Skeletal muscle cell (primary cell): ENCODE data around the gene BCAS3.

Experiments
- DNase-seq: peaks from one replicate; pipeline ENCODE4 v3.0.0-alpha.2; 2010; ENCODE audit warnings: low read depth
- H3K4me3 ChIP-seq: 2 replicates; pipeline ENCODE4 v1.5.1; 2011; ENCODE audit warnings: low read depth, mild to moderate bottlenecking, control low read depth, low read length, moderate library complexity

BCAS3 gene

DNA sequence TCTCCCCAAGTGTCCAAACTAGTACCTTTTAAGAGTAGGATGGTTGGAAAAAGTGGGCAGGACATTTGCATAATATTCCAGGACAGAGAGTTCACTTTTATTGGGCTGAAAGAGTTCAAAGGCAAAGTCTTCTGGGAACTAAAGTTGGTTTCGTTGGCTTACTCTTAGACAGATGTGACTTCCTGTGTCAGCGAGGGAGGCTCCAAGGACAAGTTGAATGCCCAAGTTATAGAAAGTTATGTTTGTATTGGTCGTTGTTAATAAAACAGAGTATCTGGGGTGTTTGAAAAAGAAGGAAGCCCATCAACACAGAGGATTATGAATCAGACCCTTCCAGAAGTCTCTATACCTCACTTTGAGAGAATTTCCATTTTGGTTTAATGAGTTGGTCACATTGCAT, 604.7 kb downstream of the BCAS3 start:
- no peak for DNase-seq
- H3K4me3 ChIP-seq, result no peak overlapping the region

DNA sequence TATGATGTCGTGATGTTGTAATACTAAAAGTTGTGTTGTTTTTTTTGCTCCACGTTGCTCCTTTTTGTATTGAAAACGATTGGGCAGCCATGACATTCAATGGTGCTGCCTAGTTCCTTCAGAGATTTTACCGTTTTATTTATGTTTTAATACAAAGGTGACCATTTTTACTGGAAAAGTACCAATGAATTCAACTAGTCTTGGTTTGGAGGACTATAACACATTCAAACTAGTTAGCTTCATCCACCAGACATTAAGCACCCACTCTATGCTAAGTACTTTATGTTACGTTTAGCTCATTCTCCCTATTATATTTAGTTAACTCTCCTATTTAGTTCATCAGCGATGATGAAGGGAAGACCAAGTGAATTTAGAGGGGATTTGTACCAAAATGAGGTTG, 605.4 kb downstream of the BCAS3 start:
- DNase-seq, result no peak

DNA sequence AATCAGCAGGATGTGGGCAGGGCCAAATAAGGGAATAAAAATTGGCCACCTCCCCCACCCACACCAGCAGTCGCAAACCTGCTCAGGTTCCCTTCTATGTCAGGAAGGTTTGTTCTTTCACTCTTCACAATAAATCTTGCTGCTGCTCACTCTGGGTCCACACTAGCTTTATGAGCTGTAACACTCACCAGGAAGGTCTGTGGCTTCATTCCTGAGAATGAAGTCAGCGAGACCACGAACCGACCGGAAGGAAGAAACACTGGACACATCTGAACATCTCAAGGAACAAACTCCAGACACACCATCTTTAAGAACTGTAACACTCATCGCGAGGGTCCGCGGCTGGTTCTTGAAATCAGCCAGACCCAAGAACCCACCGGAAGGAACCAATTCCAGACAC, 606.5 kb downstream of the BCAS3 start:
- peak; percentile 88 for DNase-seq
- no peak overlapping the region for H3K4me3 ChIP-seq

More for the DNA sequence above, 605.4 kb downstream of the BCAS3 start:
- no peak overlapping the region for H3K4me3 ChIP-seq

DNA sequence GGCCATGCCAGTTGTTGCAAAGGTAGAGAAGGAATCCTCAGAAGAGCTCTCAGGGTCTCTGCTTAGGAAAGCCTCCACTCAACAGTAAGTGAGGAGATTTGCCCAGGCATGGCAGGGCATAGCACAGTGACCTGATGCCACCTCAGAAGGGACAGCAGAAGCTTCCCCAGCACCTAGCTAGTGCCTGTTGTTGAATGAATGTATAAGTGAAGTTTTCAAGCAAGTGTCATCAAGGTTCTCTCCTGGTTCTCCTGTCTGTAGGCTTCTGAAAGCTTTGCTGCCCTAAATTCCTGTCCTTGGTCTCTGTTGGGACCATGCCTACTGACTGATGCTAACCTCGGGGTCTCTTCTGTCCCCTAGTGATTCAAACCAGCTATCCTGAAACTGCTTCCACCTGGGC, 607.1 kb downstream of the BCAS3 start:
- DNase-seq, result no peak
- no peak overlapping the region for H3K4me3 ChIP-seq

DNA sequence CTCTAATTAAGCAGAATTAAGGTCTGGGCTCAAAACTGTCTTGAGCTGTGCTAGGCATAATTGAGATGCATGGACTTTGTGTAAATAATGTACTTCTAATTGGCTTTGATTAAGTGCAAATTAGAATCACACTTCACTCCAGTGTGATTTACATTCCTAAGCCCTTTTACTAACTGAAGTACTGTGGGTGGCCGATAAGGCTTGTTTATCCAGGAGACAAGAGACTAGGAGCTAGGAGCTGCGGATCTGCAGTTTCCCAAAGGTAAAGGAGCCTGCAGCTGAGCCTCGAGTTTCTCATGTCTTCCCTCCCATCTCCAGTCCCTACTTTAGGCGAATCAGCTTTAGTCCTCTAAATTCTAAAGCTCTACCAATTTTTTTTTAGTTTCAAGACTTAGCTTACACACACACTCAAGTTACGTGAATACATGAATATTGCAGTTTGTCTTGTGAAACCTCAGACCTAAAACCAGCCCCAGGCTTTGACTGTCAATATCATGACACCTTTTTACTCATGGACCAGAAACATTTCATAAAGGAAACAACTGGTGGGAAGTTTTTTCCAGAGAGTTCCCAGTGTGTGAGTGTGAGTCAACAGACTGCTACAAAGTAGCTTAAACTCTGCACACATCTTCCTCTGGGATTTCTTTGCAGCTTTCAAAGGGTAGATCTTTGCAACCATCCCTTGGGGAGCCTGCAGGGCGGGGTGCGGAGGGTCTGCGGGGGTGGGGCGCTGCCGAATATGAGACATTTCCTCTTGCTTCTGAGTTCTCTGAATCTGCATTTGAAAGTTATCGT, 608.1 kb downstream of the BCAS3 start:
- H3K4me3 ChIP-seq, result no peak overlapping the region
- peak; percentile 96 for DNase-seq

DNA sequence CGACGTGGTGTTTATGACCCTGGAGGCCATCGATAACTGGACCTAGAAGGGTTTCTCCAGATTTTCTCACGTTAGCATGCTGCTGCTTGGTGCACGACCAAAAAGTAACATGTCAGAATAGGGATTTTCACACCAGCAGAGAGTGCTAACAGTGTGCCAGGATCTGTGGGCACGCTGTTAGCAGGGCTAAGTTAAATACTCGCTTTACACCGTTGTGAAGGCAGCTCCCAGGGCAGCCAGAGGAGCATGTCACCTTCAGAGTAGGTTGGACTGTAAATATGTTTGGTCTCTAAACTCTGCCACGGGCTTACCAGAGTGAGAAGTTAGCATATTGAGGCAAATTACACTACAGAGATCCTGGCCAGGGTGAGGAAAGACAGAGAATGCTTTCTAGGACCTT, 608.8 kb downstream of the BCAS3 start:
- H3K4me3 ChIP-seq, result no peak overlapping the region
- DNase-seq, result no peak

DNA sequence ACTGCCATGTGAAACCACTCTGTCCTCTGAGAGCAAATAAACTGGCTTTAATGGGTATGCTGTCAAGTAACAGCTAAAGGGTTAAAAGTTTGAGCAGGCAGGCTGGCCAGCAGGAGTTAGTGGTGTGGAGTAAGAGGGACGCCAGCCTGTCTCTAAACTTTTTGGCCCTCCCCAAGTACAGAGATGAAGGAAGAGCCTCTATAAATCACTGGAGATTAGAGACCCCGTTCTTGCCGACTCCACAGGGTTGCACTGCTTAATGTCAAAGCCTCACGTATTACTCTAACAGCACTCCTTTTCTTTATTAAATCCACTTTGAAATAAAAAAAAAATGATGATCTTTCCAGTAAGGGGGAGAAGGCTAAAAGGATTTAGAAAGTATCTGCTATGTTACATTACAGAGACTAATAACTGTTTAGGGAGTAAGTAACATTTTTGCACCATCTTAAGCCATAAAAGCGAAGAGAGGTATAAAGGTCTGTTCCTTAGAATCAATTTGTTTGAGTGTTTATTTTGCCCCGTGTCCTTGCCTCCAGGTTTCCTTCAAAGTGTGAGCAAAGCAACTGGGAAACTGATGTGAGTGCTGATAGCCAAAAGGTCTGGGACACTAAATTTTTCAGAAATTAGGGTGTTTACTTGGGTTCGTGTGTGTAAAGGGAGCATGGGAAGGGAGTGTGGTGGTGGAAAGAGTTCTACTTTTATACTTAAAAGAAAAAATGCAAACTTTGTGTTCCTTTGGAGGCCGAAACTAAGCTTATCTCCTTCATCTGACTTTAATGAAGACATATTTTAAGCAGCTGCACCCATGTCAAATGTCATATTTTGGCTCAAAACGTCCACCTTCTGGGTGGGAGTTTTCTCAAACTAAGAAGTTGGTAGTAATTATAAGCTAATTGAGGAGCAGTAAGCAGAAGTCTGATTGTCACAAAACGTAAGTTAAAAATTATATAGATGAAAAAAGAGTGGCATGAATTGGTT, 612.0 kb downstream of the BCAS3 start:
- no peak for DNase-seq

DNA sequence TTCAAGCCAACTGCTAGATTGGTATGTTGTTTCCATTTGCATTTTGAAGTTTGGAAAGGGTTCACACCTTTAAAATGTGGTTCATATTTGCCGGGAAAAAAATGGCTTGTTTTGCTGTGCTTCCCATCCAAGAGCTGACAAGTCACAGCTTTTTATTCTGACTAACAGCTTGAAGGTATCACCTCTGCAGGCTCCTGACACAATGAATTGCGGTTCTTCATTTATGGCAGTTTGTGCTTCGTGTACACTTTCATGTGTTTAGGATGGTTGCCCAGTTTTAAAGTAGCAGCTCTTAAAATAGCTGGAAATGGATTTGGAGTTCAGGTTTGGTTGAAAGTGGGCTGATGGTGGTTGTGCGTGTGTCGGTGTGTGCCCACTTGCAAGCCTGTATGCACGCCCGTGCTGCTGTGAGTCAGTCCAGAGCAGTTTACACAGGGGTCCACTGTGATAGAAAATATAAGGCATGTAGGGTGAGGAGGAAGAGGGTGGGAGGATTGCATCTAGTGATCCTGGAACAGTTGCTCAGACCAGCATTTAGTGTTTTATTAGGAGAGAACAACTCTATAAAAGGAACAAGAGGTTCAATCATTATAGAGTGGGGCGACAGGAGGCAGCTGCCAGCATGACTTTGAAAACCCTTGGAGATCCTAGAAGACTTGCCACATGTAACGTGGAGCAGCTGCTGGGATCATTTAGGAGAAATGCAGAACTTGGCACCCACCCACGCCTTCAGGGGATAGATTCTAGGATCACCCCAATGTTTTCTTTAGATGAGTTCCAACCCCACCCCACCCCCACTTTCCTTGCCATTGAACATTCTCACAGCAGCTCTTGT, 614.0 kb downstream of the BCAS3 start:
- H3K4me3 ChIP-seq, result no peak overlapping the region
- DNase-seq, result peak; percentile 63

More for the DNA sequence above, 612.0 kb downstream of the BCAS3 start:
- no peak overlapping the region for H3K4me3 ChIP-seq

DNA sequence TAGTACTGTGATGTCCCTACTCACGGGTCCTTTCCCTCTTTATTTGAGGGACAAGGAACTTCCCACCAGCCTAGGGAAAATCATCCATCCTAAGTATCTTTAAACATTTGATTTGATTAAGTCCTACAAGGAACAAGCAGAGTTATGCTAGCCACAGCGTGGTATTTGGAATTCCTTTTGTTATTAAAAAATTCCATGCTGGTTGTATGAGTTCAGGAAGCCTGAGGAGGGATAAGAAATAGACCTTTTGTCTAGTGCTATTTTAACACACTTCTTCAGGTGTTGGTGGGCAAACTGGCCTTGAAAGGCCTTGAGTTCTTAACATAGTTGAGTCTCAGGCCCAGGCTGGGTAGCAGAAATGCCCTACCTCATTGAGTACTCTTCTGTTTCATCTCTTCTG, 616.6 kb downstream of the BCAS3 start:
- DNase-seq, result no peak
- H3K4me3 ChIP-seq, result no peak overlapping the region

DNA sequence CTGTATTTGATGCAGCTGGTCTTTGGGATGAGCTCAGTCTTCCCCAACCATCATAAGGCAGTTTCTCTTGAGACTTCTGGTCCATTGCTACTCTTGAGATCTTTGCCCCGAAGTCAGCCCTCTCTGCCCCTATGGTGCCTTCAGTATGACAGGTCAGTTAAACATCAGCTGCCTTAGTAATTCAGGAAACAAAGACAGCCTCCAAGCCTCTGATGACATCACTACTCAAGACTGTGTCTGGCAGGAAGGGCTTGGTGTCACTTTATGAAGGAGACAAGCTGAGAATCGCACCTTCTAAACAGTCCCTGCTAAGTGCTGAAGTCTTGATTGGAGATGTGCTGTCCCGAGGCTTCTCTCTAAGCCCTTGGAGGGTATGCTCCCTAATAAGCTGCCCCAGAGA, 617.1 kb downstream of the BCAS3 start:
- no peak for DNase-seq
- H3K4me3 ChIP-seq, result no peak overlapping the region

DNA sequence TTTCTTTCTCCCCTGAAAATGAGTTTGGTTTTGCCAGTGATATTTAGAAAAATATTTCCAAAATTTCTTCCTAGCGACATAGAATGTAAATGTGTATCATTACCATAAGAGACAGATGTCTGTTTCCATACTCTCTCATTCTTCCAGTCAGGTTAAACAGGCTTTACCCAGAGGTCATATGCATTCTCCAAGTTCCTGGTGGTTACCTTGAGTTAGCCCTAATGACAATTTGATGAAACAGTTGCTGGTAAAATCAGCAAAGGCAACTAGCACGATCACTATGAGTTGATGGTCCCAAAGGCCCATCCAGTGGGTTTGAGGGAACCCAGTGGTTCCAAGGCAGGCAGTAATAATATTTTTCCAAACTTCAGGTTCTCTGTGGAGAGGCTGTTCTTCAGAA, 618.4 kb downstream of the BCAS3 start:
- no peak overlapping the region for H3K4me3 ChIP-seq
- no peak for DNase-seq

DNA sequence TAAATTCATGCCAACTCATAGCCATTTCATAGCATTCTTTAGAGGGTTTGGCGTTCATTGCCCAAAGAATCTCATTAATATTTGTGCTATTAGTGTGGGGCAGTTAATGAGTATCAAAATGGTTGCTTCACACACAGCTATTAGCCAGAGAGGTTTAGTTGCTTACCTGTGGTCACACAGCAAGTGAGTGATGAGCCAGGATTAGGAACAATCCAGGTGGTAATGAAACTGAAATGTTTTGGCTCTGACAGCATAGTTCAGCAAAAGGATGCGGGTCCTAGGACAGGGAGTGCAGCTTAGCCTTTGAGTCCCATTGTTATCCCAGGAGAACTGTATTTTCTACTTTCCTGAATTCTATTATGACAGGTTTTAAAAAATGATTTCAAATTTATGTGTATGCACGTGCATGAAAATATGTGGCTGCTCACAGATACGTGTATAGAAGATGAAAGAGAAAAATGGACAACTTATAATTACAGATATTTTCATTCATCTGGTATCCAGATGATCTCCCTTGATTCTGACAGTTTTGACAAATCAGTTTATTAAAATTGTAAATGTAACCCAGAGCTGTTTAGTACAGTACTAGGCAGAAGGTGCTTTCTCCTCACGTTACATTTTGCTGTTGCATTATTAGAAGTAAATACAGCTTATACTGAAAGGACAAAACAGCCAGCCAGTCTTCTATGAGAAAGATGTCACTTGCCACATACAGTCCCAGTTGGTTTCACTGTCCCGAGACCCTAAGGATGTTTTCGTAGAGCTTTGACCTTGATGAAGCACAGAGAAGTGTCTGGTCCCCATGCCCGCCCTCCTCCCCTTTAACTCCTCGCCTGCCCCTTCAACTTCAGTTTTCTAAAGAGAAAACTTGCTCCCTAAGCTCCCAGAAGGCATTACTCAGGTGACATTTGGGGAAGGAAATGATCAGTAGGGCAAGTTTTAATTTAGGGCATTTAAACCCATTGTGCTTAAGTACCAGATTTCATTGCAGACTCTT, 622.2 kb downstream of the BCAS3 start:
- H3K4me3 ChIP-seq, result no peak overlapping the region
- no peak for DNase-seq

DNA sequence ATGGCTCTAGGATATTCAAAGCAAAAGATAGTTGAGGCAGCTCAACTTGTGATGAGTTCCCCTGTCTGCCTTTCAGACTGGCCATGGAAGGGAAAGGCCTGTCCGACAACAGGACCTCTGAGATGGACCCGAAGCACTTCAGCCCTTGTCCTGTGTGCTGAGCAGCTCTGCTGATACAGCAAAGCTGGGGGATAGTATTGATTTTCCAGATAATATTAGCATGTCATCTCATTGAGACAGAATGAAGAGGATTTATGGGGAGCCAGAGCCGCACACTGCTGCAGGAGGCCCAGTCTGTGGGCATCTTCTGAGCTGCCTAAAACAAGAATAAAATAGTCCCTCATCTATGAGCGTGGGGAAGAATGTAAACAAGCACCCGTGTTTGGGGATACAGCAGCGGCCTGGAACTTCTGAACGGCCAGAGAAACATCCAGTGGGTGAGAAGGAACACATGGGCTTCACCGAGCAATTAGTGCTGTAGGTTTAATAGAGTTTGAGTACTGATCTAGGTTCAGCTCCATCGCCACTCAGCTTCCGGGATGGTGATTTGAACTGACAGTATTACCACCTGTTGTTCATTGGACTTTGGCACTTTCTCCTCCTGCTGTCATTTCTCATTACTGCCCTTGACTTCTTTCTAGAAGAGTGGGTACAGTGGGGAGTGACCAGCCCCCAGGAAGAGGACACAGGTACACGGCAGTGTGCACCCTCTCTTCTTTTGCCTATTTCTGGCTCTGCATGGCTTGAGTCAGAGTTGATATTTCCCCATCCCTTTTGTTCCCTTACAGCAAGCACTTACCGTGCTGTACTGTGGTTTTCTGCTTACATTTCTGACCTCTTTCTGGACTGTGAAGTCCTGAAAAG, 625.5 kb downstream of the BCAS3 start:
- DNase-seq, result no peak
- no peak overlapping the region for H3K4me3 ChIP-seq

DNA sequence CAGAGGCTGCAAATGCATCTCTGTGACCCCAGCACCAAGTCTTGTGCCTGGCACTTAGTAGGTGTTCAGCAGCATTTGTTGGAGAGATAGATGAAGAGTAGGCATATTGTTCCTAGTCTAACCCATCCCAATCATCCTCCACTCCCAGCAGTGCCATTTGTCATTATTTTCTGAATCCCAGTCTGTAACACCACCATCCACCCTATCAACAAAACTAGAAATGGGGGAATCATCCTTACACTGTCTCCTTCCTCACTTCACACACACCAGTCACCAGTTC, 626.1 kb downstream of the BCAS3 start:
- H3K4me3 ChIP-seq, result no peak overlapping the region
- no peak for DNase-seq

DNA sequence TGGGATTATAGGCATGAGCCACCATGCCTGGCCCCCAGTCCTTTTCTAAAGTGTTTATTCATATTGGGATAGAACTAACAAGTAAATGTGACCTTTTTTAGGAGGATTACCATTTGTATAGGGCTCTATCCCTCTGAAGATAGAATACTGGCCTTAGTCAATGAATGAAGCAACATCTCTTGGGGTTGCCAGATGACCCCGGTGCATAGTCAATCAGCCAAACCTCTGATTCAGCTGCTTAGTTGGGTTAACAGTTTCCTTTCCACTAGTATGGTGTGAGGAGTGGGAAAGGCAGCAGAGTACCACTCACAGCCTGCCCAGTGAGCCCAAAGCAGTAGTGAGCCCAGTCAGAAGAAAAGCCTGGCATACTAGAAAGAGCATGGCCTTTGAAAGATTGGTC, 627.4 kb downstream of the BCAS3 start:
- H3K4me3 ChIP-seq, result no peak overlapping the region
- DNase-seq, result peak; percentile 44

DNA sequence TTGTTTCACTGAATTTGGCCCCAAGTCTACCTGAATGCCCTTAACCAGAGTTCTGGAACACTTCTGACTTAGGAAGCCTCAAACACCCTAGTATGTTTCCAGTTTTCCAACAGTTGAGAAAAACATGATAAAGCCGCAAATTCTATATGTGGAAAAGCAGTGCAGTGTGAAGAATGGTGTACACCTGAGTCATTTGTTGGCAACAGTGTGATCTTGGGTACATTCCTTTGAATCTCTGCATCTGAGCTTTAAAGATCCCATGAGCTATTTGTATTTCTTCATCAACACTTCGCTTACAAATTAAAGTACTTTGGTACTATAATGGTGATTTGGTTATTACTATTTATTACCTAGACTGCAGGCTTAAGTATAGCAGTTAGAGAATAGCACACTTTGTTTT, 628.4 kb downstream of the BCAS3 start:
- H3K4me3 ChIP-seq, result no peak overlapping the region
- no peak for DNase-seq

DNA sequence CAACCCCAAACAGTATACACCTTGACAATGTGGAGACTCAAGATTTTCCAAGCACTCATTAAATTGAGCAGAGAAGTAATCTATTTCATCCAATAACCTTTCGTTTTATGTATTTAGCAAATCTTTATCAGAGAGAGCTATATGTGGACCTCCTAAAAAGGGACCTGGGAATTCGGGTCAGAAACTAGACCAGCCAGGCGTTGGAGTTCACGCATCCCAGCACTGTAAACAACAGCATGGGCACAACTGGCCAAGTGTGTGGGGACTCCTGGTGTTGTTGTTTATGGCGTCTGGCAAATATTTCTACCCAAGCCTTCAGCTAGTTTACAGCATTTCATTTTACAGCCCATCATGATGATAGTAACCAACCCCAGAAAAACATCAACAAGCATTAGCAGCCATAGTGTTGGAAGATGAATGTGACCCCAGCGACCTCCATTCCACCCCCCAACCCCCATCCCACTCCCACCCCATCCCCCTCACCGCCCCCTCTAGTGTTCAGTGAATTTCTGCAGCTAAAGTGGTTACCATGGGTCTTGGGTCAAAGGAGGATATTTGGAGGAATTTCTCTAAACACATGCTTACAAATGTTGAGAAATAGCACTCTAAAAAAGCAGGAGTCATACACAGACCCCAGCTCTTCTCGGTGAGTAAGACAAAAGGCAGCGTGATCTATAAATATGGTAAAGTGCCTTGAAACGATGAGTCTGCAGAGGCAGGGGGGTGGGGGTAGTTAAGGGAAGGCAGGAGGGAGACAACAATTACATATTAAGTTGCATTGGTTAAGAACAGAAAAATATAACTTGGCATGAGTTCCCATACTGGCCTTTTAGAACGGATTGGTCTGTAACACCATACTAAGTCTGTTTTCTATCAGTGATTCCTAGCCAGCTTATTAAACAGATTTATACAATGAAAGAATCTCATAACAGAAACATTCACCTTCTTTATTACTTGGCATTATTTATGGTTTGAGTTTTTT, 630.5 kb downstream of the BCAS3 start:
- DNase-seq, result peak; percentile 99
- no peak overlapping the region for H3K4me3 ChIP-seq
